ENCODE data around the gene KMO.

DNA sequence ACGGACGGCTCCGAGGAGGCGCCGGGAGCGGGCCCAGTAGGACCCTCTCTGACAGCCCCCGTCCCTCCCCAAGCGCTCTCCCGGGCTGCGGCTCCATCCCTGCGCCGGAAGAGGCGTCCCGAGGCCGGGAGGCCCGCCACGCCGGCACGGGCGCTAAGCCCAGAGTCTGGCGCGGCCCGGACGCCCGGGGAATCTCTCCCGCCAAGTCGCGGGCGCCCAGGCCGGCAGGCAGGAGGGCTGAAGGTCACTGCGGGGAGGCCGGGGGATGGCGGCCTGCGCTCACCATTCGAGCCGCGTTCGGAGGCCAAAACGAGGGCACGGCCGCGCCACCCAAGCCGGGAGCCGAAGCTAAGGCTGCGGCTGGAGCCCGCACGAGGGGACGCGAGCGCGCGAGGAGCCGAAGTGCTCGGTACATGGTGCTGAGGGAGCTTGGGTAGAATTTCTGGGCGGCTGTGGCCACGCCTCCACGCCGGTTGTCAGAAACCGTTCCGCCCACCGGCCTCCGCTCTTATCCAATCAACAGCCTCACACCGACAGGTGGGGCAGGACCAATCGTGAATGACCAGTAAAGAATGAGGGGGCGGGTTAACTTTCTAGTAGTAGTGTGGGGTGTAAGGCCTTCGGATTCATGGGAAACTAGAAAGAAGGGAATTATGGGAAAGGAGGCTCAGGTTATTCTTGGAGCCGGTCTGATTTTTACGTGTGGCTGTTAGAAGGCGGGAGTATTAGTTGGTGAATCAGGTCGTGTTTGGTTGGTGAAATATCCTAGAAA is 12.7 kb upstream of the KMO start, which contains the start of gene FH:
- TF ChIP-seq, protein P1, sequence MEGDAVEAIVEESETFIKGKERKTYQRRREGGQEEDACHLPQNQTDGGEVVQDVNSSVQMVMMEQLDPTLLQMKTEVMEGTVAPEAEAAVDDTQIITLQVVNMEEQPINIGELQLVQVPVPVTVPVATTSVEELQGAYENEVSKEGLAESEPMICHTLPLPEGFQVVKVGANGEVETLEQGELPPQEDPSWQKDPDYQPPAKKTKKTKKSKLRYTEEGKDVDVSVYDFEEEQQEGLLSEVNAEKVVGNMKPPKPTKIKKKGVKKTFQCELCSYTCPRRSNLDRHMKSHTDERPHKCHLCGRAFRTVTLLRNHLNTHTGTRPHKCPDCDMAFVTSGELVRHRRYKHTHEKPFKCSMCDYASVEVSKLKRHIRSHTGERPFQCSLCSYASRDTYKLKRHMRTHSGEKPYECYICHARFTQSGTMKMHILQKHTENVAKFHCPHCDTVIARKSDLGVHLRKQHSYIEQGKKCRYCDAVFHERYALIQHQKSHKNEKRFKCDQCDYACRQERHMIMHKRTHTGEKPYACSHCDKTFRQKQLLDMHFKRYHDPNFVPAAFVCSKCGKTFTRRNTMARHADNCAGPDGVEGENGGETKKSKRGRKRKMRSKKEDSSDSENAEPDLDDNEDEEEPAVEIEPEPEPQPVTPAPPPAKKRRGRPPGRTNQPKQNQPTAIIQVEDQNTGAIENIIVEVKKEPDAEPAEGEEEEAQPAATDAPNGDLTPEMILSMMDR (conservative IDR thresholded peaks at IDR 0.05; ENCODE audit: low read length): no peak
- no peak for TF ChIP-seq EZH2phosphoT487 (IDR thresholded peaks at IDR 0.05; ENCODE audit: borderline replicate concordance)
